GM18861 (cell line): ENCODE results near the gene UBAC2.

ENCODE experiments used
- ATAC-seq: cut with Tn5 transposase; IDR thresholded peaks from one replicate; pipeline ENCODE4 v1.9.1; 2021; ENCODE audit not compliant: unreplicated experiment

The UBAC2 gene

GRCh38 chr13:99329477-99329876, 128.8 kb downstream of the UBAC2 start:
- no peak for ATAC-seq

GRCh38 chr13:99330942-99331341, 130.3 kb downstream of the UBAC2 start:
- no peak for ATAC-seq

GRCh38 chr13:99331881-99332293, 131.2 kb downstream of the UBAC2 start:
- ATAC-seq = peak; percentile 69

DNA sequence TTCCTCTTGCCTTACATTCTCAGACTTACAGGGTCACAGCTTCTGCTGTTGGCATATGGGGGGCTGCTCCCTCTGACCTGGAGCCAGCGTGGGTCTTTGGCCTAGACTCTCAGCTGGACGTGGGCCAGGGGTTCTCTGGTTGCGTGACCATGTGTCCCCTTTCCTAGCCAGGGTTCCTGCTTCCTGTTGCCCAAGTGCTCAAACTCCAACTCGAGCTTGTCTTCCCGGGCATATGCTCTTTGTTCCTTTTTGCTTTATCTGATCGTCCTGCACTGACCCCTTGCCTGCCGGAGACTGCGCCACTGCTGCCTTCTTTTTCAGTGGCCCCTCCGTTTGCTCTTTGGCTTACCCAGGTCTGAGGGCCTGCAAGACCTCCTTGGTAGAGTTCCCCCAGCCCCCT, 131.8 kb downstream of the UBAC2 start:
- peak; percentile 6 for ATAC-seq

DNA sequence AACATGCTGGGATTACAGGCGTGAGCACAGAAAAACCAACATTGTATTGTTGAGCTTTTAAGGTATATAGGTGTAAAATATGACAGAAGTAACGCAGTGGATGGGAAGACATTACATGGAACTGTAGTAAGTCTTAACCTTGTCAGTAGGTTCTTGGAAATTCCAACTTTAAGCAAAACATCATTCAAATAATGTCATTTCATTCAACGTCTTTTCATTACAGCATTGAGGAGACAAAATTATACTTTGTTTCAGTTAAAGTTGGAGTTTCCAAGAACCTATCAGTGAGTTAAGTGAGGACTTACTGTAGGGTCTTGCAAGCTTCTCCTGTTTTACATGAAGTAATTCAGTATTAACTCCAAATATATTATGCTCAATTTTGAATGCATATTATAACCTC, 133.6 kb downstream of the UBAC2 start:
- ATAC-seq = no peak

DNA sequence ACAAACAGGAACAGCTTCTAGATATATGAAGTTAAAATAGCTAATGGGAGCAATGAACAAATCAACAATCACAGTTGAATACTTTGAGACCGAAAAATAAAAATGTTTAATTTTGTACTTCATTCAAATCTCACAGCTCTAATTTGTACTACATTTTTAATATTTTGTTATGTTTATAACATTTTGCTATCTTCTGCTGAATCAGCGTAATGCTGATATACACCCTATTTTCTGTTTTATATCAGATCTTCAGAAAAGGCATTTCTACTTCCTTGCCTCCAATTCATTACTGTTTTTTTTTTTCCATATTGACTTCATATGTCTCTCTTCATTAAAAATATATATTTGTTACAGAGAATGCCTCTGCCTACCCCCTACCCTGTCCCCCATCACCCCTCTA, 134.4 kb downstream of the UBAC2 start:
- no peak for ATAC-seq

DNA sequence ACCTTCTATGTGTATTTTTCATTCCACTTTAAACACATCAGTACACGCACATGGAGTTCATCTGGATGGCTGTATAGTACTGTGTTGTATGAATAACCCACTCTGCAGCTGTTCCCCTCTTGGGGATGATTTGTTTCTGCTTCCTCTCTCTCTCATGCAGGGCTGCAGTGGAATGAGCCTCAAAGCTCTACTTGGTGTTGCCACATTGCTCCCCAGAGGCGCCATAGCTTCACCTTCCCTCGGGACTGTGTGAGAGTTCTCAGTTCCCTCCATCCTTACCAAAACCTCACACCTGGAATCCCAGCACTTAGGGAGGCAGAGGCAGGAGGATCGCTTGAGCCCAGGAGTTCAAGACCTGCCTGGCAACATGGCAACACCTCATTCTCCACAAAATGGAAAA, 134.9 kb downstream of the UBAC2 start:
- peak; percentile 76 for ATAC-seq

DNA sequence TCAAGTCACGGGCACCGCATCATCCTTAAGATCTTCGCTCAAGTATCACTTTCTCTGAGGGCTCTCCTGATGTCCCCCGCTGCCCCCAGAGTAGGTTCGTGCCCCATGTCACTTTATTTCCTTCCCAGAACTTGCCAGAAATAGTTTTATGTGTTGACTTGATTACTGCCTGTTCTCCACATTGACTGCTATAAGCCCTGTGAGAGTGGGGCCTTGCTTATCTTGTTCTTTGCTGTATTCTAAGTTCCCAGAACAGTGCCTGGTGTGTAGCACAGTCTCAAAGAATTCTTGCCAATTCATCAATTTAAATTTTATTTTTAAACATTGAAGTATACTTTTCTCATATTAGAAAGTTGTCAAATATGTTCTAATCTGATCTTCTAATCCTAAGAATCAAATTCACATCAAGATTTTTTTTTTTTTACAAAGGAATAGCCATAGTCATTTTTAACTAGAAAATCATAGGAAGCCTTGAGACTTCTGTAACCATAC, 138.6 kb downstream of the UBAC2 start:
- ATAC-seq = no peak

DNA sequence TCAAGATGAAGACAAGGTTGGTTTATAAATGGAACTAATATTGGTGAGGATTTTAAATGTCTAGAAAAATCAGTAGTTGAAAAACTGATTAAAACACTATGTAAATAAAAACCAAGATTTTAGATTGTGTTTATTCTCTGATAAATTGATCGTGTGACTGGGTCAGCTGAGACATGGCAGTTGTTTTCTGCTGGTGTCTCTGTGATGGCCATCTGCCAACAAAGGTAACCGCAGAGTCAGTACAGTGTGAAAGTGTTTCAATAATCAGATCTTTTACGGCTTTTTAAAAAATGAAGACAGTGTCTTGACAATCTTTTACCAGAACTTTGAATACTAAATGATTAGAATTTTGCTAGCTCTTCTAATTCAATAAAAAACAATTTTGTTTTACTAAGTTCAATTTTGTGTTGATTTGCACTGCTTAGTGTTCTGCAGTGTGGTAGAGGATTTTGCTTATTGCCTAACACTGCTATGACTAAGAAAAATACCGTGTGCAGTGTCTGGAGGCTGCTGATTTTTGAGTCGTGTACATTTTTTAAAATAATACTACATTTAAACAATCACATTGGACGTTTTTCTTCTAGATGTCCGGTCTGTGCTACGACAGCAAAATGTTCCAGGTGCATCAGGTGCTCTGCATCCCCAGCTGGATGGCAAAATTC, 139.2 kb downstream of the UBAC2 start:
- ATAC-seq = peak; percentile 57

DNA sequence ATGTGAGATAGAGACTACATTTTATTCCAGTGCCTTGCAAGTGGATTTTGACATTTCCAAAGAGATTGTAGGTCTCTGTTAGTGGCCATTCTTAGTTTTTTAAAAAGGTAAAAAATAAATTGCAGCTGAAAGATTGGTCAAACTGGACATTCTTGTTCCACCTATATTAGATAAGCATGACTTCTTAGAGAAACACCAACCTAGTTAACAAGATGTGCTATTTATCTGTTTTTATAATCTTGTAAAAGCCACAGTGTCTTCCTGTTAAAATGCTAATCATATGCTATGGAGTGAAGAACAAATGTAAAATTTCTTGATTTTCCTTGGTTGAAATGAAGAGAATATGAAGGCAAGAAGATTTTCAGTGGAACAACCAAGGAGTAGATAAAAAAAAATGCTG, 140.0 kb downstream of the UBAC2 start:
- no peak for ATAC-seq

- no peak for ATAC-seq
Measured at GRCh38 chr13:99341969-99342722, 141.5 kb downstream of the UBAC2 start.

DNA sequence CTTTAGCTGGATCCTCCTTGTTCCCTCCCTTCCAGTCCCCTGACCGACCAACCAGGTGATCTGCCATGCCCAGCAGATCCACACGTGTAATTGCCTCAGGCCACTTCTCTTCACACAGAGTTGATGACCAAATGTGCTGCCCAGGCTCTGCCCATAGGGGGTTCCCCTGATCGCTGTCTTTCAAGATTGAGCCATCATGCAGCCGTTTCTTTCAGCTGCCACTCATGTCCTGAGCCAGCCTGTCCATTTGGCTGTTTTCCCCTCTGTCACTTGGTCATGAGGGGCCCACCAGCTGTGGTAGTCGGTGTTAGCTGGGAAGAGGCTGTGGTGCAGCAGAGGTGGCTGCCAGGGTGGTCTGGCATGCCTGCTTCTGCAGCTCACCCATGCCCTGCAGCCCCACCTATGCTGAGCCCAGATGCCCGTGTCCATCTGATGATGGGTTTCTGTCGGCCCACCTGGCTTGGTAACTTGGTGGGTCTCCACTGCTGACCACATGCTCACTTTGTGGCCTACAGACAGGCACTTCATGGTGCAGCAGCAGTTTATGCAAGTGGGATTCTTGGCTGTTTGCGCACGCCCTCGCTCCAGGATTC, 142.2 kb downstream of the UBAC2 start:
- no peak for ATAC-seq

- ATAC-seq = no peak
Measured at GRCh38 chr13:99344610-99345208, 144.1 kb downstream of the UBAC2 start.

GRCh38 chr13:99345345-99345744, 144.7 kb downstream of the UBAC2 start:
- no peak for ATAC-seq

- ATAC-seq = no peak
Measured at GRCh38 chr13:99346335-99347042, 145.8 kb downstream of the UBAC2 start.

DNA sequence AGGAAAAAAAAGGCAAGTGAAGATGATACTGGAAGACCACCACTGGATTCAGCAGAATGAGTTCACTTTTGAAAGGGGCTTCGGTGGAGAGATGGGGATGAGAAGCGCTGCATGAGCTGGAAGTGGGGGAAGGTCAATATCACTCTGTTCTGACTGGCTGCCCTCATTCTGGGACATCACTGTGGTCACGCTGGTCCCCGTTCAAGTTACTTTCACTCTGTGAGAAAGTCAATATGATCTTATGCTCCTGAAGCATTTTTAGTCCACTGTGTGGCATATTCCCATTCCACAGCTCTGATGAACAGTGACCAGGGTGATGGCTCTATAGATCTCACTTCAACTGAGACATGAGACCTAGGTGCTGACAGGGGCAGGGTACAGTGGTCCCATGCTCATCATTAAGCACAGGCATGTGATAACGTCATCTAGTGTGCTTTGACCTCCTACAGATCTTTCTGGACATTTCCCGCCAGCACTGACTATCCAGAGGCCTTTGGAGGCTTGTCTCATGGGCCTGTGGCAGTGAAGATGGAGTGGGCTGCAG, 146.8 kb downstream of the UBAC2 start:
- peak; percentile 22 for ATAC-seq

DNA sequence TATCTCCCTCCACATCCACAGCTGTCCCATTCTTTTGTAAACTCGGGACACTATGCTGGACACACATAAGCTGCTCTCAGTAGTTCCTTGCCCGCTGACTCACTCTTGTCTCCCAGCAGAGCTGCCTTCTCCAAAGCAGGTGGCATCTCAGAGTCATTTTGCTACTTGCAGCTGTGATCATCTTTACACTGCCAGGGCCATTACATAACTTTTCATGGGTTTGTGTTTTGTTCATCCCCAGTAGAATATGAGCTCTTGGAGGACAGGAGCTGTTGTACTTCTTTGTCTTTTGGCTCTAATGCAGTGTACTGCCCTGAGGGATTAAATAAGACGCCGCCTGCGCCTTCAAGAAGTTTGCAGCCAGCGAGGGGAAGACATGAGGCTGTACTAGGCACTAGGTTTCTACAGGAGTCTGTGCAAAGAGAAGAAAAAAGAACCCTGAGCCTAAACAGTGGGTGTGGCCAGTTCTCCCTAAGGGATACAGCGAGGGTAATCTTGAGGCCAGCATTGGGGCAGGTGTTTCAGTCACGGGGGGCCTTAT, 147.3 kb downstream of the UBAC2 start:
- ATAC-seq = peak; percentile 54

- ATAC-seq = no peak
Measured at GRCh38 chr13:99350191-99350590, 149.5 kb downstream of the UBAC2 start.

DNA sequence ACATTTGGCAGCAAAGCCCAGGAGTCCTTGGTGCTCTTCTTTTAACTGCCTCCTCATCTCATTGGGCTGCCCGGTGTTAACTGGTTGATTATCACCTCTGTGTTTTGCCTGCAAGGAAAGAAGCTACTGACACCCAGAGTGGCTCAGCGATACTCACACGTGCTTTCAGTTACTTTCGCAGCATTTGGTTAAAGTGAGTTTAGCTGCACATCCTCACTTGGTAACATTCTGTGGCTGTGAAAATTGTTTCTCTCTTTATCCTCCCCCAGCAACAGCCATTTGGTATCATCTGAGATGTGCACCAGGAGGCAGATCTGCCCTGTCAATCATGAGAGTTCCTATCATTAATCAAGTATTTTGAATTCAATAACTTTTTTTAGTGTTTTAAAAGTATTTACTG, 151.1 kb downstream of the UBAC2 start:
- no peak for ATAC-seq
